ENCODE measurements around the gene BMPR2. TPM values are rescaled to one million over a fixed set of nuclear protein-coding genes. Genes with fewer than 3 reads are reported as not detected.
"Not testable (repeated sequence)": the region's sequence is repeated elsewhere in the genome, so short reads cannot be mapped to it uniquely, and the experiment has no call there.

The BMPR2 gene
- total RNA-seq, 1 donor from 2014 or later = 11.3 TPM

DNA sequence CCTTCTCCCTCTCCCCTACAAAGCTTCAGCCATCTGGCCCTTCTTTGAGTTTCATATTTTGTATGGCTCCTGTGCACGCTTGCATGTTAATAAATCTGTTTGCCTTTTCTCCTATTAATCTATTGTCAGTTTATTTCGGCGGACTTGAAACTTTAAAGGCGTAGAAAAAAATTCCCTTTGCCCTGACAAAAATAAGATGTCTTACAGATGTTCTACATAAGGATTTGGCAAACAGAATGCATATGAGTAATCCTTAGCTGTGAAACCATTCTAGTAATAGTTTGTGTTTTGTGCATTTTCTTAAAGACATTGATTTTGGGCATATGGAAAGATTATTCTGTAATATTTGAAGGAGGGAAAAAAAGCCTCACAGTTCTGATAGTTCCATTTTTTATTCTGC, 15.0 kb upstream of the BMPR2 start:
- no peak for DNase-seq (ENCODE audit: low spot score)
- no peaks in the 10 kb centered on the region for H3K36me3 Mint-ChIP-seq (ENCODE audit: low read depth)
- no peak overlapping the region for H3K27ac Mint-ChIP-seq
- intact Hi-C loops (cut with micrococcal nuclease) = no loop called here
- no peaks in the 10 kb centered on the region for H3K9me3 Mint-ChIP-seq
- peaks cover 5% of the 10 kb centered on the region for H3K27me3 Mint-ChIP-seq (ENCODE audit: low read depth)
- H3K4me1 Mint-ChIP-seq (ENCODE audit: low read depth) = no peaks in the 10 kb centered on the region
- H3K4me3 Mint-ChIP-seq (ENCODE audit: low read depth) = no peak overlapping the region

DNA sequence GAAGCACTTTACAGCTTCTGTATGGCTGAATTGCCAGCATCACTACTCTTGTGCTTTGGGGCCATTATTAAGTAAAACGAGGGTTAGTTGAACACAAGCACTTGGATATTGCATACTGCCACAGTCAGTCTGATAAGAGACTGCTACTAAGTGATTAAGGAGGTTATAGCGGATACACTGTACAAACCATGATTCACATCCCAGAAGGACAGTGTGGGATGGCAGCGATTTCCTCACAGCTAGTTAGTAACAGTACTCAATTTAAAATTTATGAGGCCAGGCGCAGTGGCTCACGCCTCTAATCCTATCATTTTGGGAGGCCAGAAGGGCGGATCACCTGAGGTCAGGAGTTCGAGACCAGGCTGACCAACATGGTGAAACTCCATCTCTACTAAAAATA, 2.6 kb upstream of the BMPR2 start:
- H3K27ac Mint-ChIP-seq = no peak overlapping the region

DNA sequence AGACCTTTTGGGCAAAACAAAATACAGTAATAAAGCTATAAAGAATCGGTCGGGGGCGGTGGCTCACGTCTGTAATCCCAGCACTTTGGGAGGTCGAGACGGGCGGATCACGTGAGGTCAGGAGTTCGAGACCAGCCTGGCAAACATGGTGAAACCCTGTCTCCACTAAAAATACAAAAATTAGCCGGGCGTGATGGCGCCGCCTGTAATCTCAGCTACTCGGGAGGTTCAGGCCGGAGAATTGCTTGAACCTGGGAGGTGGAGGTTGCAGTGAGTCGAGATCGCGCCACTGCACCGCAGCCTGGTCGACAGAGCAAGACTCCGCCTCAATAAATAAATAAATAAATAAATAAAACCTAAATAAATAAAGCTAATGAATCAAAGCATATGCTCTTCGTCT, 1.7 kb upstream of the BMPR2 start:
- H3K27ac Mint-ChIP-seq; H3K9me3 Mint-ChIP-seq; DNase-seq (ENCODE audit: low spot score); H3K36me3 Mint-ChIP-seq (ENCODE audit: low read depth): not testable (repeated sequence)
- Mint-ChIP-seq H3K4me3 (ENCODE audit: low read depth) (peak overlapping the region; percentile 96), H3K27me3 (ENCODE audit: low read depth) (peaks cover 20% of the 10 kb centered on the region), H3K4me1 (ENCODE audit: low read depth) (peaks cover 21% of the 10 kb centered on the region)
- intact Hi-C loops (cut with micrococcal nuclease) = loop anchor here (10.0 kb wide), 1 partner anchor 140 kb away; no protein-coding TSS in a partner anchor

More for the DNA sequence above, 2.6 kb upstream of the BMPR2 start:
- no peaks in the 10 kb centered on the region for H3K9me3 Mint-ChIP-seq
- peaks cover 16% of the 10 kb centered on the region for H3K4me1 Mint-ChIP-seq (ENCODE audit: low read depth)
- no peak overlapping the region for H3K4me3 Mint-ChIP-seq (ENCODE audit: low read depth)
- intact Hi-C loops (cut with micrococcal nuclease) = loop anchor here (10.0 kb wide), 1 partner anchor 141 kb away; no protein-coding TSS in a partner anchor
- peaks cover 20% of the 10 kb centered on the region for H3K27me3 Mint-ChIP-seq (ENCODE audit: low read depth)
- H3K36me3 Mint-ChIP-seq (ENCODE audit: low read depth) = no peaks in the 10 kb centered on the region
- no peak for DNase-seq (ENCODE audit: low spot score)

DNA sequence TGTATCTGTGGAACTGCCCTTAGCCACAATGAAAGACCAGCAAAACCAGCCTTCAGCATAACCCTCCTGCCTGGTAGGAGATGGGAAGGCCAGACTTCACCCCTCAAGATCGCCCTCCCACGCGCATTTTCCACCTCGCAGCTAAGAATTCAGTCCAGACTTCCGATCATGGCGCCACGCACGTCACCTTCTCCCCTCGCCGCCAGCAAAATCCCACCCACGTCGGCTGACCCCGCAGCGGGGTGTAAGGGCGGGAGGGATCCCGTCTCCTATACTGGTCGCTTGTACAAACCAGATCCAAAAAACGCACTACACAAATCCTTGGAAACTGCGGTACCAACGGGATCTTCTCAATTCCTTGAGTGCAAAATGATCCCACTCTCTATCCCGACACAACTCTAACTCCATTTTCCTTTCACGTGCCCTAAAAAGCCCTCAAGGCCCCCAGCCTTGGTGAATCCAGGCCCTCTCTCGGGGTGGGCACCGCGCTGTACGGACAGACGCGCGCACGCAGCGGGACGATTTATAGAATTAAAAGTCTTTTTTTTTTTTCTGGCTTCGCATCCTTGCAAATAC, 1.0 kb upstream of the BMPR2 start:
- peaks cover 24% of the 10 kb centered on the region for H3K4me1 Mint-ChIP-seq (ENCODE audit: low read depth)
- H3K36me3 Mint-ChIP-seq (ENCODE audit: low read depth) = no peaks in the 10 kb centered on the region
- peak overlapping the region; percentile 96 for H3K4me3 Mint-ChIP-seq (ENCODE audit: low read depth)
- peak overlapping the region; percentile 73 for H3K27ac Mint-ChIP-seq
- intact Hi-C loops (cut with micrococcal nuclease) = loop anchor here (5.0 to 10.0 kb wide), 5 partner anchors 68 to 343 kb away; partner anchors contain the start of genes FAM117B and FZD7
- no peaks in the 10 kb centered on the region for H3K9me3 Mint-ChIP-seq
- peaks cover 15% of the 10 kb centered on the region for H3K27me3 Mint-ChIP-seq (ENCODE audit: low read depth)
- no peak for DNase-seq (ENCODE audit: low spot score)

DNA sequence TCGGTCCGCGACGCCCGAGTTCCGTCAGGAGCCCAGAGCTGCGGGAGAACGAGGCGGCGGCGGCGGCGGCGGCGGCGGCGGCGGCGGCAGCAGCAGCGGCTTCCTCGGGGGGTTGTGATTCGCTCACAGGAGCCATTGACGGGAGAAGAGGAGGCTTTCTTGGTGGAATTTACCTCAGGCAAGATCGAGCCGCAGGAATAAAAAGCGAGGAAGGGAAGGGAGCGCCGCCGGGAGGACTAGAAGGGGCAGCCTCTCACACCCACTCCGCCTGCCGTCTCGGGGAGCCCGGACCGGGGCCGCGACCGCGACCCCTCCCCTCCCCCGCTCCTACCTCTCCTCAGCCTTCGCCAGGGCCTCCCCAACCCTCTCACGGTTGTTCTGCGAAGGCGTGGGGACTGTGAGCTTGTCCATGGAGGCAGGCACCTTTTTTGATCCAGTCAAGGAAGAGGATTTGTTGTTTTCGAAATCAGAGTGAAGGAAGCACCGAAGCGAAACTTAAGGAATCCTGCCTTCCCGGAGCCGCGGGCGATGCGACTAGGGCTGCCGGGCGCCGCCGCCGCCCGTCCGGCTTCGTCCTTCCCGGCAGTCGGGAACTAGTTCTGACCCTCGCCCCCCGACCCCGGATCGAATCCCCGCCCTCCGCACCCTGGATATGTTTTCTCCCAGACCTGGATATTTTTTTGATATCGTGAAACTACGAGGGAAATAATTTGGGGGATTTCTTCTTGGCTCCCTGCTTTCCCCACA, 506 bp downstream of the BMPR2 start:
- Mint-ChIP-seq H3K4me3 (ENCODE audit: low read depth) (peak overlapping the region; percentile 96), H3K27ac (peak overlapping the region; percentile 61), H3K36me3 (ENCODE audit: low read depth) (peaks cover 5% of the 10 kb centered on the region), H3K4me1 (ENCODE audit: low read depth) (peaks cover 30% of the 10 kb centered on the region), H3K27me3 (ENCODE audit: low read depth) (peaks cover 13% of the 10 kb centered on the region), H3K9me3 (no peaks in the 10 kb centered on the region)
- DNase-seq (ENCODE audit: low spot score) = no peak
- intact Hi-C loops (cut with micrococcal nuclease) = loop anchor here (2.0 to 10.0 kb wide), 6 partner anchors 69 to 596 kb away; partner anchors contain the start of genes ALS2, FAM117B and FZD7

DNA sequence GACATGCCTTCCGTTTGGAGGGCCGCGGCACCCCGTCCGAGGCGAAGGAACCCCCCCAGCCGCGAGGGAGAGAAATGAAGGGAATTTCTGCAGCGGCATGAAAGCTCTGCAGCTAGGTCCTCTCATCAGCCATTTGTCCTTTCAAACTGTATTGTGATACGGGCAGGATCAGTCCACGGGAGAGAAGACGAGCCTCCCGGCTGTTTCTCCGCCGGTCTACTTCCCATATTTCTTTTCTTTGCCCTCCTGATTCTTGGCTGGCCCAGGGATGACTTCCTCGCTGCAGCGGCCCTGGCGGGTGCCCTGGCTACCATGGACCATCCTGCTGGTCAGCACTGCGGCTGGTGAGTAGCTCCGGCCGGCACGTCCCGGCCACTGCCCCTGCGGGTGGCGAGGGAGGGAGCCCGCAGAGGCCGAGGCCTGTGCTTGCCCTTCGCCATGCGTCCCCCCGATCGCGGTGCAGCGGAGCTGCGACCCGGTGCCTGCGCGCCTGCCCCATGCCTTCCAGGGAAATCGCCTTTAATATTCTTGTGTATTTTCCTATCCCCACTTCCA, 1.2 kb downstream of the BMPR2 start:
- peaks cover 5% of the 10 kb centered on the region for H3K36me3 Mint-ChIP-seq (ENCODE audit: low read depth)
- peaks cover 8% of the 10 kb centered on the region for H3K27me3 Mint-ChIP-seq (ENCODE audit: low read depth)
- H3K4me1 Mint-ChIP-seq (ENCODE audit: low read depth) = peaks cover 30% of the 10 kb centered on the region
- no peaks in the 10 kb centered on the region for H3K9me3 Mint-ChIP-seq
- peak overlapping the region; percentile 61 for H3K27ac Mint-ChIP-seq
- peak overlapping the region; percentile 96 for H3K4me3 Mint-ChIP-seq (ENCODE audit: low read depth)
- no peak for DNase-seq (ENCODE audit: low spot score)
- intact Hi-C loops (cut with micrococcal nuclease) = loop anchor here (2.0 to 10.0 kb wide), 6 partner anchors 70 to 596 kb away; partner anchors contain the start of genes ALS2, FAM117B and FZD7

DNA sequence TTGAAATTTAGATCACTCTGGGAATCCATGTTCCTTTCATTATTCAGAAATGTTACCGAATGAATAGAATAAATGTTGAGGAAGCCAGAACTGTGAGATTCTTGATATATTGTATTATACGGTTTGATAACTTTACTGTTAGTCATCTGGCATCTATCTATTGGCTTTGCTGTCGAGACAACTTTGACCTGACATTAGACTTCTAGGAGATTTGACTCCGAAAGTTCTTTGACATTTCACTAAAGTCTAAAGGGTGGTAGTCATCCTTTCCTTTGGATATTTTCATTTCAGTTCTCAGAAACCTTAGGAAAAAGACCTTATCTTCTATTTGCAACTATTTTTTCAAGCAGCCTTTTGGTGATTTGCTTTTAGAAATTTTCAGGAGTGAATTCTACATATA, 1.9 kb downstream of the BMPR2 start:
- Mint-ChIP-seq H3K27me3 (ENCODE audit: low read depth) (peaks cover 5% of the 10 kb centered on the region), H3K27ac (no peak overlapping the region), H3K9me3 (no peaks in the 10 kb centered on the region), H3K4me3 (ENCODE audit: low read depth) (peak overlapping the region; percentile 96), H3K36me3 (ENCODE audit: low read depth) (peaks cover 5% of the 10 kb centered on the region), H3K4me1 (ENCODE audit: low read depth) (peaks cover 30% of the 10 kb centered on the region)
- intact Hi-C loops (cut with micrococcal nuclease) = loop anchor here (5.0 to 10.0 kb wide), 5 partner anchors 71 to 346 kb away; partner anchors contain the start of genes FAM117B and FZD7
- no peak for DNase-seq (ENCODE audit: low spot score)

DNA sequence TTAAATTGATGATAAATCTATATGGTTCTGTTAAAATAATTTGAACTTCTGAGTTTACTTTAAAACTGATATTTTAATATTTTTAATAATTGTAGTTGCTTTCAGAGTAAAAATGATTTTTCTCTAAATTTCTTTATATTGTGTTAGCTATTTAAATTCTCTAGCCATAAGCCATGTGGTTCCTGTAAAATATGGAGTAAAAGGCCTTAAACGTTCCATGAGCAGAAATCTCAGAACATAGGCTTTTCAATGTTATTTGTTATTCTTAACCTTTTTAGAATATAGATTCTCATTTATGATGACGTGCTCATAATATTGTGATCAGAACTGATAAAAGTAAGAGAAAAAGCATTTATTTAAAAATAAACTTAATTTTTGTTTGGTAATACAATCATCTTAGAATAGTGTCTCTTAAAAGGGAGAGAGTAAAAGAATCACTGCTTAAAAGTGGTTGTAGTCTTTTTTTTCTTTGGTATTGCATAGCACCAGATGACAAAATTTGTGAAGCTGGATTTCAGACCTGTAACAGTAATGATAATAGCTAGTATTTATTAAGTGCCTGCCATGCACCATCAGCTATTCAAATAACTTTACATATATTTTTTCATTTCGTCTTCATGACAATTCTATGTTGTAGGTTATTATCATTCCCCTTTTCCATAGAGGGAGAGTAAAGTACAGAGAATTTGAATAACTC, 2.7 kb downstream of the BMPR2 start:
- Mint-ChIP-seq H3K36me3 (ENCODE audit: low read depth) (peaks cover 5% of the 10 kb centered on the region), H3K4me1 (ENCODE audit: low read depth) (peaks cover 30% of the 10 kb centered on the region), H3K4me3 (ENCODE audit: low read depth) (no peak overlapping the region), H3K27ac (no peak overlapping the region), H3K9me3 (no peaks in the 10 kb centered on the region), H3K27me3 (ENCODE audit: low read depth) (peaks cover 4% of the 10 kb centered on the region)
- intact Hi-C loops (cut with micrococcal nuclease) = loop anchor here (5.0 to 10.0 kb wide), 5 partner anchors 72 to 347 kb away; partner anchors contain the start of genes FAM117B and FZD7
- no peak for DNase-seq (ENCODE audit: low spot score)

DNA sequence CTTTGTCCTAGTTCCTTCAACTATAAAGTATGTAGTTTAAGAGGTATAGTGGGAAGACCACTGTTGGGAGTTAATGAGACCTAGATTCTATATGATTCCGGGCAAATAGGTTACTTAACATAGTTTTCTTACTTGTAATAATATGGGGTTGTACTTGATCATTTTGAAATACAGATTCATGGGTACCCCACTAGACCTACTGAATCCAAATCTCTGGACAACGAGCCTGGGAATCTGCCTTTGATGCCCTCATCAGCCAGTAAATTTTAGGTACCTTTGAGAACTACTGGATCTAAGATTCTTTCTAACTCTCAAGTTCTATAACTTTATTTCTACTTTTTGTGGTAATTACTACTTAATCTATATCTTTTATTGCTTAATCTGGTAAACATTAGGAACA, 6.6 kb downstream of the BMPR2 start:
- Mint-ChIP-seq H3K4me1 (ENCODE audit: low read depth) (peaks cover 33% of the 10 kb centered on the region), H3K36me3 (ENCODE audit: low read depth) (peaks cover 5% of the 10 kb centered on the region), H3K4me3 (ENCODE audit: low read depth) (no peak overlapping the region), H3K27ac (no peak overlapping the region), H3K27me3 (ENCODE audit: low read depth) (no peaks in the 10 kb centered on the region), H3K9me3 (no peaks in the 10 kb centered on the region)
- DNase-seq (ENCODE audit: low spot score) = no peak
- intact Hi-C loops (cut with micrococcal nuclease) = no loop called here

DNA sequence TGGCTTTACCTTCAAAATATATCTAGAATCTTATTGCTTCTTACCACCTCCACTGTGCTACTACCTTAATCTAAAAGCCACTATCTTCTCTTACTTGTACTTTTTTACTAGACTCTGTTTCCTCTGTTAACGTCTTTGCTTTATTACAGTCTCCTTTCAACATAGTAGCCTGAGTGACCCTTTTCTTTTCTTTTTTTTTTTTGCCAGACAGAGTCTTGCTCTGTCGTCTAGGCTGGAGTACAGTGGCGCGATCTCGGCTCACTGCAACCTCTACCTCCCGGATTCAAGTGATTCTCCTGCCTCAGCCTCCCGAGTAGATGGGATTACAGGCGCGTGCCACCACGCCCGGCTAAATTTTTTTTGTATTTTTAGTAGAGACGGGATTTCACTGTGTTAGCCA, 10.4 kb downstream of the BMPR2 start:
- DNase-seq (ENCODE audit: low spot score); H3K9me3 Mint-ChIP-seq; H3K27me3 Mint-ChIP-seq (ENCODE audit: low read depth); intact Hi-C loops (cut with micrococcal nuclease); H3K27ac Mint-ChIP-seq; H3K4me3 Mint-ChIP-seq (ENCODE audit: low read depth); H3K36me3 Mint-ChIP-seq (ENCODE audit: low read depth): not testable (repeated sequence)
- peaks cover 16% of the 10 kb centered on the region for H3K4me1 Mint-ChIP-seq (ENCODE audit: low read depth)

DNA sequence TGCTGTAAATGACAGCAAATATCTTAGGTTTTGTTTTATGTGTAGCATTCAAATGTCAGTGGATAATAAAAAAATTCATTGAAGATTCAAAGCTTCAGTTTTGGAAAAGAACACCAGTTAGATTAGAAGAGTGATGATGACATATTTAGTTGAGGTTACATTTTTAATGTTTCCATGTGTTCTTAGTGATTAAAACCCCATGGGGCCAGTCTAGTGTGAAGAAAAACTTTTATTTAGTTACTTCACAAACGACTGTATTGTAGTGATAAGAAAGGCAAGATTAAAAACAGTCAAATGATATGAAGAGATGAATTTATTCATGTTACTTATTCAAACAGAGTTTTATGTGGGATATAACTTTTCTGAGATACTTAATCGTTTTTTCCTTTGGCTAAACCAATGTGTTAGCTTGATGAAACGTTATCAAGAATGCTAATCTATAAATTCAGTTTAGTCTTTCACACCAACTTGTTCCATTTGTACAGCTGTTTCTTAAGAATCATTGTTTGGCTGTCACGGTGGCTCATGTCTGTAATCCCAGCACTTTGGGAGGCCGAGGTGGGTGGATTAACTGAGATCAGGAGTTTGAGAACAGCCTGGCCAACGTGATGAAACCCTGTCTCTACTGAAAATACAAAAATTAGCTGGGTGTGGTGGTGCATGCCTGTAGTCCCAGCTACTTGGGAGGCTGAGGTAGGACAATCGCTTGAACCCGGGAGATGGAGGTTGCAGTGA, 11.6 kb downstream of the BMPR2 start:
- Mint-ChIP-seq H3K27ac (no peak overlapping the region), H3K9me3 (no peaks in the 10 kb centered on the region), H3K4me1 (ENCODE audit: low read depth) (peaks cover 14% of the 10 kb centered on the region), H3K4me3 (ENCODE audit: low read depth) (no peak overlapping the region), H3K27me3 (ENCODE audit: low read depth) (no peaks in the 10 kb centered on the region), H3K36me3 (ENCODE audit: low read depth) (no peaks in the 10 kb centered on the region)
- intact Hi-C loops (cut with micrococcal nuclease) = no loop called here
- no peak for DNase-seq (ENCODE audit: low spot score)

DNA sequence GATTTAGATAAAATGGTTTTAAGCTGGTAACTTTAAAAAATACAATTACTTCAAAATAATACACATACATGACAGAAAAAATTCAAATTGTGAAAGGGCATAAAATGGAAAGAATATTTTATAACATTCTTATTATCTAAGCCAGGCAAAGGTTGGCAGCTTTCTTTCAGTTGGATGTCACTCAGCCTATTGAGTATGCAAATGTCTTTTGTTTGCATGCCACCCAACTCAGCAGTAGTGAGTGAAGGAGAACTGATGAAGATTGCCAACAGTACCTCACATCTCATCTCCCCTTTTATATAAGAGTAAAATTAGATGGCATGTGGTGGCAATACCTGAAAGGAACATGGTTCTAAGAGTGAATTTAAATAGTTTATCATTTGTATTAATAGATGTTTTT, 24.8 kb downstream of the BMPR2 start:
- Mint-ChIP-seq H3K27me3 (ENCODE audit: low read depth) (no peaks in the 10 kb centered on the region), H3K9me3 (no peaks in the 10 kb centered on the region), H3K4me1 (ENCODE audit: low read depth) (no peaks in the 10 kb centered on the region), H3K36me3 (ENCODE audit: low read depth) (no peaks in the 10 kb centered on the region), H3K4me3 (ENCODE audit: low read depth) (no peak overlapping the region), H3K27ac (no peak overlapping the region)
- DNase-seq (ENCODE audit: low spot score) = no peak
- intact Hi-C loops (cut with micrococcal nuclease) = no loop called here
